ENCODE measurements around the gene DLG2. TPM values are rescaled to one million over a fixed set of nuclear protein-coding genes. Genes with fewer than 3 reads are reported as not detected.

DLG2 gene
- total and polyA plus RNA-seq, 2 of the 4 experiments (the other 2 are of a cell fraction) = 0.31 to 0.36 TPM

GRCh38 chr11:85027346-85027745 lies 599.8 kb downstream of the DLG2 start:
- H3K27me3 ChIP-seq (ENCODE audit: control insufficient read depth, insufficient read depth, low read length) = no peaks in the 10 kb centered on the region
- dilution Hi-C loops (cut with HindIII; ENCODE audit: low sequenced_read_pairs, unreplicated experiment) = no loop called here
- peaks cover 5% of the 10 kb centered on the region; the same call in 1 of the 2 replicates for H3K9me3 ChIP-seq (ENCODE audit: control insufficient read depth, insufficient read depth, low read length)

More at GRCh38 chr11:85027346-85027745, 599.8 kb downstream of the DLG2 start:
- DNase-seq = no peak
- ATAC-seq (ENCODE audit: low read depth) = no peak
- in situ Hi-C loops (cut with MboI; ENCODE audit: low sequenced_read_pairs) = no loop called here
- Histone ChIP-seq H2BK120ac (ENCODE audit: low read depth, low read length) (no peak overlapping the region), H3K27ac (ENCODE audit: insufficient read depth, low read length) (no peak overlapping the region), H2BK20ac (ENCODE audit: low read depth, low read length) (no peak overlapping the region), H2BK15ac (ENCODE audit: low read depth, low read length) (no peak overlapping the region), H4K8ac (ENCODE audit: low read depth in 2 of 2, low read length in 2 of 2) (no peak overlapping the region), H2BK5ac (ENCODE audit: low read depth, low read length, poor library complexity, severe bottlenecking) (no peak overlapping the region), H3K9ac (ENCODE audit: low read depth, low read length) (no peak overlapping the region), H3K4me3 (ENCODE audit: insufficient read depth, low read depth, low read length) (no peak overlapping the region), H4K20me1 (ENCODE audit: insufficient read depth, low read length) (no peaks in the 10 kb centered on the region), H2AK9ac (replicated peaks; ENCODE audit: low read depth, low read length, poor library complexity) (no peak overlapping the region), H3K4me2 (ENCODE audit: low read depth, low read length) (no peak overlapping the region), H3K4me1 (ENCODE audit: control insufficient read depth, insufficient read depth, low read length) (no peaks in the 10 kb centered on the region), H3K18ac (ENCODE audit: low read depth, low read length) (no peak overlapping the region), H2AK5ac (ENCODE audit: low read depth, low read length) (no peak overlapping the region), H3K56ac (ENCODE audit: extremely low read depth, insufficient read depth, low read length) (no peak overlapping the region), H4K5ac (ENCODE audit: low read depth, low read length) (no peak overlapping the region), H4K91ac (ENCODE audit: insufficient read depth, low read depth, low read length) (no peak overlapping the region), H3K4ac (ENCODE audit: low read depth, low read length) (no peak overlapping the region), H3K79me1 (ENCODE audit: low read depth in 1 of 2, low read length in 2 of 2) (no peaks in the 10 kb centered on the region), H3K36me3 (ENCODE audit: control insufficient read depth, insufficient read depth, low read length) (no peaks in the 10 kb centered on the region), H3K23ac (ENCODE audit: low read depth, low read length) (no peak overlapping the region), H3K9me1 (ENCODE audit: insufficient read depth, low read length) (no peaks in the 10 kb centered on the region), H2AFZ (replicated peaks; ENCODE audit: low read length, poor library complexity) (no peak overlapping the region), H3K14ac (replicated peaks; ENCODE audit: low read depth, low read length) (no peak overlapping the region)
- WGBS, 2 experiments (ENCODE audit: extremely low coverage in 2 of 2, insufficient read length in 1 of 2) = 75% methylated on average over 10 of the region's 11 CpGs; no CpG with 5 or more reads in 1 of the 2 experiments
- TF ChIP-seq MAFK (IDR thresholded peaks at IDR 0.05; ENCODE audit: low read depth, low read length) = no peak
- no peak for TF ChIP-seq POLR2A (IDR thresholded peaks at IDR 0.05; ENCODE audit: low read depth, low read length)
- no peak for TF ChIP-seq MAZ (IDR thresholded peaks at IDR 0.05; ENCODE audit: borderline replicate concordance, low read depth, low read length)
- no peak for TF ChIP-seq SMC3 (IDR thresholded peaks at IDR 0.05; ENCODE audit: low read depth, low read length)
- TF ChIP-seq RCOR1 (IDR thresholded peaks at IDR 0.05; ENCODE audit: insufficient replicate concordance, low read length) = no peak
- no peak for TF ChIP-seq RAD21 (IDR thresholded peaks at IDR 0.05; ENCODE audit: low read length)
- TF ChIP-seq CTCF (conservative IDR thresholded peaks at IDR 0.05; ENCODE audit: low read depth, low read length) = no peak
- no peak for TF ChIP-seq CEBPB (IDR thresholded peaks at IDR 0.05; ENCODE audit: low read depth, low read length)
- no peak for TF ChIP-seq RFX5 (IDR thresholded peaks at IDR 0.05; ENCODE audit: low read depth, low read length)
- ChIA-PET CTCF (no interaction called here), POLR2A (ENCODE audit: unreplicated experiment) (no interaction called here)
- no TSS peak for BruUV-seq (replicated peaks)
- intact Hi-C loops (cut with micrococcal nuclease) = no loop called here

All from IMR-90 (cell line).